GM12878 (cell line): ENCODE data around the gene RUSC1. TPM values are rescaled to one million over a fixed set of nuclear protein-coding genes. Genes with fewer than 3 reads are reported as not detected.

Source experiments
- ATAC-seq: fragments of 200-7000 bp; cut with Tn5 transposase; 3 replicates; pipeline ENCODE4 v1.9.1; 2020; ENCODE audit warnings: mild to moderate bottlenecking, moderate library complexity
- BruUV-seq: library from RNA; stranded (reverse); fragments of 400-500 nt; replicated peaks from 2 replicates; lab custom pipeline; 2021; lab: Mats Ljungman, UMichigan
- CTCF ChIA-PET: fragments of 300-600 bp; sonication (Branson Sonifier 250); formaldehyde crosslinking; extraction: SDS; loops from one replicate; lab custom pipeline; 2021; ENCODE audit warnings: inconsistent platforms; lab: Yijun Ruan, JAX
- POLR2A ChIA-PET: fragments of 350-600 bp; formaldehyde crosslinking; extraction: SDS; loops from one replicate; lab custom pipeline; 2021; ENCODE audit warnings: inconsistent platforms; lab: Charles Lee
- RAD21 ChIA-PET: fragments of 300-600 bp; sonication (Branson Sonifier 250); formaldehyde crosslinking; loops from one replicate; lab custom pipeline; 2023; ENCODE audit warnings: antibody characterized with exemption; ENCODE audit not compliant: unreplicated experiment; lab: Charles Lee
- SMC1A ChIA-PET: fragments of 300-600 bp; sonication (Branson Sonifier 250); formaldehyde crosslinking; loops from one replicate; lab custom pipeline; 2023; ENCODE audit not compliant: unreplicated experiment, uncharacterized antibody; lab: Charles Lee
- DNase-seq: peaks from one replicate; pipeline ENCODE4 v3.0.0-alpha.2; 2011; ENCODE audit warnings: low read depth, low spot score
- FAIRE-seq: peaks from 3 replicates; lab custom pipeline; 2011; peaks lifted over from hg19 to GRCh38; lab: Jason Lieb, UNC
- H2AFZ ChIP-seq: 2 replicates; pipeline ENCODE4 v1.6.0; 2011; ENCODE audit warnings: low read depth, low read length, control low read depth; ENCODE audit not compliant: control insufficient read depth
- H3K27ac ChIP-seq: 2 replicates; pipeline ENCODE4 v1.5.1; 2011; ENCODE audit warnings: control low read depth; ENCODE audit not compliant: control insufficient read depth, insufficient read depth
- H3K27me3 ChIP-seq, 2 experiments: replicated peaks in 1 of 2; 2 replicates each; pipeline versions ENCODE4 v1.6.0 to v1.6.1; 2011; ENCODE audit warnings: low read length in 1 of 2; ENCODE audit not compliant: control insufficient read depth in 2 of 2, insufficient read depth in 2 of 2
- H3K36me3 ChIP-seq, 2 experiments: 2 replicates each; pipeline ENCODE4 v1.5.1; 2011; ENCODE audit warnings: low read length in 1 of 2; ENCODE audit not compliant: control insufficient read depth in 2 of 2, insufficient read depth in 2 of 2
- H3K4me1 ChIP-seq: 2 replicates; pipeline ENCODE4 v1.6.1; 2011; ENCODE audit warnings: mild to moderate bottlenecking, low read length, moderate library complexity, mixed read lengths; ENCODE audit not compliant: control insufficient read depth, insufficient read depth
- H3K4me2 ChIP-seq: 2 replicates; pipeline ENCODE4 v1.6.0; 2011; ENCODE audit warnings: control low read depth; ENCODE audit not compliant: control insufficient read depth, insufficient read depth
- H3K4me3 ChIP-seq: fragments of 200-600 bp; sonication (generic); 2 replicates; pipeline ENCODE4 v1.5.1; 2016
- H3K79me2 ChIP-seq: 2 replicates; pipeline ENCODE4 v1.6.0; 2011; ENCODE audit warnings: low read length; ENCODE audit not compliant: control insufficient read depth, insufficient read depth
- H3K9ac ChIP-seq: 2 replicates; pipeline ENCODE4 v1.8.0; 2011; ENCODE audit warnings: low read length, control low read depth, mixed read lengths; ENCODE audit not compliant: control insufficient read depth, insufficient read depth
- H3K9me3 ChIP-seq: replicated peaks from 3 replicates; pipeline ENCODE4 v1.5.1; 2011; ENCODE audit warnings: mild to moderate bottlenecking, low read length; ENCODE audit not compliant: control insufficient read depth, insufficient read depth
- H4K20me1 ChIP-seq: 2 replicates; pipeline ENCODE4 v1.6.0; 2011; ENCODE audit not compliant: control insufficient read depth, insufficient read depth
- BCL11A ChIP-seq: IDR thresholded peaks from 2 replicates; pipeline ENCODE4 v1.6.1; 2011; ENCODE audit warnings: low read depth, low read length
- BRCA1 ChIP-seq: IDR thresholded peaks from 2 replicates; pipeline ENCODE4 v1.6.1; 2011; ENCODE audit warnings: low read depth, low read length, improper control_type of control experiment
- IRF4 ChIP-seq: IDR thresholded peaks from 2 replicates; pipeline ENCODE4 v1.6.1; 2011; ENCODE audit warnings: low read depth, low read length
- KAT2A ChIP-seq: conservative IDR thresholded peaks from 2 replicates; pipeline ENCODE4 v1.6.1; 2011; ENCODE audit warnings: low read depth, low read length; ENCODE audit not compliant: control insufficient read depth
- NFXL1 ChIP-seq: fragments of 450-650 bp; IDR thresholded peaks from 2 replicates; pipeline ENCODE4 v1.6.1; 2017; ENCODE audit warnings: antibody characterized with exemption, mild to moderate bottlenecking, borderline replicate concordance
- NFYB ChIP-seq: IDR thresholded peaks from 2 replicates; pipeline ENCODE4 v1.6.1; 2011; ENCODE audit warnings: low read depth, mild to moderate bottlenecking, low read length, improper control_type of control experiment, moderate library complexity; ENCODE audit not compliant: insufficient read depth
- PAX8 ChIP-seq: fragments of 450-650 bp; IDR thresholded peaks from 2 replicates; pipeline ENCODE4 v1.6.1; 2017; ENCODE audit warnings: mild to moderate bottlenecking, moderate library complexity
- PML ChIP-seq: IDR thresholded peaks from 2 replicates; pipeline ENCODE4 v1.6.1; 2012; ENCODE audit warnings: low read length, inconsistent platforms
- POLR2A ChIP-seq: IDR thresholded peaks from 2 replicates; pipeline ENCODE4 v1.6.1; 2011; ENCODE audit warnings: low read depth, mild to moderate bottlenecking, low read length
- RB1 ChIP-seq: fragments of 450-650 bp; formaldehyde crosslinking; IDR thresholded peaks from 2 replicates; pipeline ENCODE4 v1.6.1; 2017; ENCODE audit warnings: mild to moderate bottlenecking, borderline replicate concordance
- RCOR1 ChIP-seq: conservative IDR thresholded peaks from 2 replicates; pipeline ENCODE4 v1.6.1; 2012; ENCODE audit warnings: low read depth, low read length, improper control_type of control experiment
- SMC3 ChIP-seq: IDR thresholded peaks from 2 replicates; pipeline ENCODE4 v1.6.1; 2011; ENCODE audit warnings: low read length, improper control_type of control experiment, borderline replicate concordance
- ZBED1 ChIP-seq: IDR thresholded peaks from 2 replicates; pipeline ENCODE4 v1.6.1; 2016; ENCODE audit warnings: borderline replicate concordance
- ZZZ3 ChIP-seq: IDR thresholded peaks from 2 replicates; pipeline ENCODE4 v1.6.1; 2011; ENCODE audit warnings: low read depth; ENCODE audit not compliant: control insufficient read depth, insufficient read length
- WGBS: methylation state at CpG from one replicate; pipeline ENCODE4 v1.1.6; 2016; ENCODE audit warnings: low lambda C conversion rate; ENCODE audit not compliant: insufficient replicate concordance, insufficient coverage; ENCODE audit errors: missing lambda C conversion rate; 5-methylcytosine and 5-hydroxymethylcytosine counted together
- in situ Hi-C: fragments of 300-500 bp; cut with MboI; formaldehyde crosslinking; loops from 9 replicates; pipeline ENCODE4 v1.14.3; 2018; ENCODE audit warnings: mixed read lengths
- intact Hi-C: fragments of 100-400 bp; cut with micrococcal nuclease; formaldehyde crosslinking; loops from one replicate; pipeline ENCODE4 v1.14.2; 2022; ENCODE audit not compliant: unreplicated experiment
- polyA plus RNA-seq, 11 experiments: library from polyadenylated mRNA; depleted of rRNA in 4 of 11; unstranded in 6 of 11; stranded (reverse) in 5 of 11; fragments of >200 nt; fragmentation: Nextera tagmentation in 4 of 11; fragmentation: Illumina TruSeq in 1 of 11; extraction: Ambion mirVana in 4 of 11; extraction: Trizol in 1 of 11; gene quantifications; 1 replicate in 1 of 11; 2 replicates in 10 of 11; pipeline versions ENCODE4 v1.2.1 to v1.2.3, GENCODE V29; 2011 to 2016; ENCODE audit warnings: inconsistent platforms in 2 of 11, missing spikeins in 2 of 11, low read depth in 1 of 11
- total RNA-seq, 4 experiments: library from RNA; depleted of rRNA in 3 of 4; stranded (reverse); fragments of >200 nt in 3 of 4; fragmentation: Illumina TruSeq in 1 of 4; extraction: Trizol in 1 of 4; gene quantifications; 2 replicates each; pipeline versions ENCODE4 v1.2.1 to v1.2.3, GENCODE V29; 2013 to 2021
- TF ChIP-seq, protein P1 (sequence below): fragments of 450-650 bp; IDR thresholded peaks from 2 replicates; pipeline ENCODE4 v1.6.1; 2017; ENCODE audit warnings: mild to moderate bottlenecking
- TF ChIP-seq, protein P2 (sequence below): IDR thresholded peaks from 2 replicates; pipeline ENCODE4 v1.6.1; 2012; ENCODE audit warnings: mild to moderate bottlenecking, low read depth, low read length

Gene RUSC1
- total and polyA plus RNA-seq, 10 of the 15 experiments (the other 5 are each of a cell fraction or from before 2014, with no cell fraction given), result 1.1 to 23.7 (median 12.3) TPM

DNA sequence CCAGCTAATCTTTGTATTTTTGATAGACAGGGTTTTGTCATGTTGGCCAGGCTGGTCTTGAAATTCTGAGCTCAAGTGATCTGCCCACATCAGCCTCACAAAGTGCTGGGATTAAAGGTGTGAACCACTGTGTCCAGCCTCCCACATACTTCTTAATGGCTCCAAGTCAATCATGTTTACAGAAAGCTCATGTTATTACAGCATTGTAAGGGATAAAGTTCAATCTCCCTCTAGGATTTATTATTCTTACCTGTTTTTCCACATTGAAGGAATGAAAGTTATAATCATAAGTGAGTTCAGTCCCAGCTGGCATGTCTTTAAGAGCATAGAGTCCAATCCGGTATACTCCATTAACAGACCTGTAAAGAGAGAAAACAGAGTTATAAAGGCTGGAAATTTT lies 39.4 kb downstream of the RUSC1 start:
- SMC1A ChIA-PET, result interaction anchor here (0.6 to 1.3 kb wide), 3 partner anchors 20 to 517 kb away, joined by 4 to 5 read pairs (median 4); no protein-coding TSS in a partner anchor

More for the DNA sequence above, 39.4 kb downstream of the RUSC1 start:
- H4K20me1 ChIP-seq, result no peaks in the 10 kb centered on the region
- no peaks in the 10 kb centered on the region for H3K9me3 ChIP-seq
- H3K27ac ChIP-seq, result no peak overlapping the region
- no peak for ATAC-seq
- TF ChIP-seq, protein P1, sequence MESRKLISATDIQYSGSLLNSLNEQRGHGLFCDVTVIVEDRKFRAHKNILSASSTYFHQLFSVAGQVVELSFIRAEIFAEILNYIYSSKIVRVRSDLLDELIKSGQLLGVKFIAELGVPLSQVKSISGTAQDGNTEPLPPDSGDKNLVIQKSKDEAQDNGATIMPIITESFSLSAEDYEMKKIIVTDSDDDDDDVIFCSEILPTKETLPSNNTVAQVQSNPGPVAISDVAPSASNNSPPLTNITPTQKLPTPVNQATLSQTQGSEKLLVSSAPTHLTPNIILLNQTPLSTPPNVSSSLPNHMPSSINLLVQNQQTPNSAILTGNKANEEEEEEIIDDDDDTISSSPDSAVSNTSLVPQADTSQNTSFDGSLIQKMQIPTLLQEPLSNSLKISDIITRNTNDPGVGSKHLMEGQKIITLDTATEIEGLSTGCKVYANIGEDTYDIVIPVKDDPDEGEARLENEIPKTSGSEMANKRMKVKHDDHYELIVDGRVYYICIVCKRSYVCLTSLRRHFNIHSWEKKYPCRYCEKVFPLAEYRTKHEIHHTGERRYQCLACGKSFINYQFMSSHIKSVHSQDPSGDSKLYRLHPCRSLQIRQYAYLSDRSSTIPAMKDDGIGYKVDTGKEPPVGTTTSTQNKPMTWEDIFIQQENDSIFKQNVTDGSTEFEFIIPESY, result no peak
- TF ChIP-seq NFYB, result no peak
- no peak for TF ChIP-seq KAT2A
- no peak for TF ChIP-seq RCOR1
- no peak for TF ChIP-seq NFXL1
- TF ChIP-seq PML, result no peak
- TF ChIP-seq PAX8, result no peak
- no peak for TF ChIP-seq IRF4
- no peak for TF ChIP-seq POLR2A
- no peak for TF ChIP-seq RB1
- TF ChIP-seq BCL11A, result no peak
- no peak for TF ChIP-seq ZBED1
- no peak for TF ChIP-seq ZZZ3
- no peak for TF ChIP-seq SMC3
- no peak for TF ChIP-seq BRCA1
- TF ChIP-seq, protein P2, sequence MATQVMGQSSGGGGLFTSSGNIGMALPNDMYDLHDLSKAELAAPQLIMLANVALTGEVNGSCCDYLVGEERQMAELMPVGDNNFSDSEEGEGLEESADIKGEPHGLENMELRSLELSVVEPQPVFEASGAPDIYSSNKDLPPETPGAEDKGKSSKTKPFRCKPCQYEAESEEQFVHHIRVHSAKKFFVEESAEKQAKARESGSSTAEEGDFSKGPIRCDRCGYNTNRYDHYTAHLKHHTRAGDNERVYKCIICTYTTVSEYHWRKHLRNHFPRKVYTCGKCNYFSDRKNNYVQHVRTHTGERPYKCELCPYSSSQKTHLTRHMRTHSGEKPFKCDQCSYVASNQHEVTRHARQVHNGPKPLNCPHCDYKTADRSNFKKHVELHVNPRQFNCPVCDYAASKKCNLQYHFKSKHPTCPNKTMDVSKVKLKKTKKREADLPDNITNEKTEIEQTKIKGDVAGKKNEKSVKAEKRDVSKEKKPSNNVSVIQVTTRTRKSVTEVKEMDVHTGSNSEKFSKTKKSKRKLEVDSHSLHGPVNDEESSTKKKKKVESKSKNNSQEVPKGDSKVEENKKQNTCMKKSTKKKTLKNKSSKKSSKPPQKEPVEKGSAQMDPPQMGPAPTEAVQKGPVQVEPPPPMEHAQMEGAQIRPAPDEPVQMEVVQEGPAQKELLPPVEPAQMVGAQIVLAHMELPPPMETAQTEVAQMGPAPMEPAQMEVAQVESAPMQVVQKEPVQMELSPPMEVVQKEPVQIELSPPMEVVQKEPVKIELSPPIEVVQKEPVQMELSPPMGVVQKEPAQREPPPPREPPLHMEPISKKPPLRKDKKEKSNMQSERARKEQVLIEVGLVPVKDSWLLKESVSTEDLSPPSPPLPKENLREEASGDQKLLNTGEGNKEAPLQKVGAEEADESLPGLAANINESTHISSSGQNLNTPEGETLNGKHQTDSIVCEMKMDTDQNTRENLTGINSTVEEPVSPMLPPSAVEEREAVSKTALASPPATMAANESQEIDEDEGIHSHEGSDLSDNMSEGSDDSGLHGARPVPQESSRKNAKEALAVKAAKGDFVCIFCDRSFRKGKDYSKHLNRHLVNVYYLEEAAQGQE, result no peak
- TF ChIP-seq, all 136 proteins: peak for 0
- Histone ChIP-seq H3K9ac (no peak overlapping the region), H3K79me2 (no peaks in the 10 kb centered on the region), H3K4me3 (no peak overlapping the region), H3K4me1 (no peaks in the 10 kb centered on the region), H3K36me3 (peaks cover 0 to 9% of the 10 kb centered on the region in 2 experiments; a peak in 2 of 4 replicates), H3K27me3 (no peaks in the 10 kb centered on the region), H2AFZ (no peak overlapping the region), H3K4me2 (no peak overlapping the region)
- in situ Hi-C loops, result no loop called here
- no peak for DNase-seq
- BruUV-seq, result no TSS peak
- ChIA-PET CTCF (interaction anchor here (1.9 kb wide), 1 partner anchor 109 kb away, joined by 5 read pairs; no protein-coding TSS in a partner anchor), RAD21 (no interaction called here), POLR2A (no interaction called here)
- no peak for FAIRE-seq
- 100% methylated on average over 1 of the region's 1 CpG for WGBS
- intact Hi-C loops, result no loop called here
